ENCODE measurements around the gene KRT76.

KRT76 gene

GRCh38 chr12:52815161-52815560 lies 38.0 kb upstream of the KRT76 start:
- no peak for TF ChIP-seq TCF12 (IDR thresholded peaks at IDR 0.05; ENCODE audit: low read depth)
- TF ChIP-seq TAF1 (IDR thresholded peaks at IDR 0.05; ENCODE audit: low read depth), result no peak
- TF ChIP-seq NFIC (IDR thresholded peaks at IDR 0.05), result no peak
- no peak for TF ChIP-seq EP300 (IDR thresholded peaks at IDR 0.05; ENCODE audit: borderline replicate concordance)
- no peak for TF ChIP-seq FOXM1 (IDR thresholded peaks at IDR 0.05; ENCODE audit: borderline replicate concordance, low read depth)
- TF ChIP-seq RAD21 (IDR thresholded peaks at IDR 0.05; ENCODE audit: low read depth), result no peak
- TF ChIP-seq CREB1 (IDR thresholded peaks at IDR 0.05; ENCODE audit: low read depth), result no peak
- TF ChIP-seq EGR1 (IDR thresholded peaks at IDR 0.05), result no peak
- no peak for TF ChIP-seq MAX (IDR thresholded peaks at IDR 0.05)
- no peak for TF ChIP-seq CEBPB (IDR thresholded peaks at IDR 0.05)
- TF ChIP-seq USF1 (IDR thresholded peaks at IDR 0.05), result no peak

GRCh38 chr12:52814710-52815155 lies 37.6 kb upstream of the KRT76 start:
- TF ChIP-seq CREB1 (IDR thresholded peaks at IDR 0.05; ENCODE audit: low read depth) (no peak), EP300 (IDR thresholded peaks at IDR 0.05; ENCODE audit: borderline replicate concordance) (no peak), RAD21 (IDR thresholded peaks at IDR 0.05; ENCODE audit: low read depth) (no peak), REST (IDR thresholded peaks at IDR 0.05; ENCODE audit: low read depth) (no peak), TAF1 (IDR thresholded peaks at IDR 0.05; ENCODE audit: low read depth) (no peak), TCF12 (IDR thresholded peaks at IDR 0.05; ENCODE audit: low read depth) (no peak), CEBPB (IDR thresholded peaks at IDR 0.05) (no peak), TEAD4 (IDR thresholded peaks at IDR 0.05) (no peak), FOXM1 (IDR thresholded peaks at IDR 0.05; ENCODE audit: borderline replicate concordance, low read depth) (no peak), YY1 (IDR thresholded peaks at IDR 0.05; ENCODE audit: low read depth) (no peak), NFIC (IDR thresholded peaks at IDR 0.05) (no peak), EGR1 (IDR thresholded peaks at IDR 0.05) (no peak), MAX (IDR thresholded peaks at IDR 0.05) (no peak), USF1 (IDR thresholded peaks at IDR 0.05) (no peak), ZBTB7A (IDR thresholded peaks at IDR 0.05; ENCODE audit: low read depth) (no peak)

GRCh38 chr12:52813885-52814709 lies 37.0 kb upstream of the KRT76 start, which contains the start of gene KRT4:
TSS of gene KRT4 (minus strand) at chr12:52814116. CDS start at chr12:52814058, 58 bp downstream.
- TF ChIP-seq EP300 (IDR thresholded peaks at IDR 0.05; ENCODE audit: borderline replicate concordance), result no peak
- TF ChIP-seq CEBPB (IDR thresholded peaks at IDR 0.05), result no peak

GRCh38 chr12:52813203-52813819 lies 36.2 kb upstream of the KRT76 start:
- TF ChIP-seq ZBTB7A (IDR thresholded peaks at IDR 0.05; ENCODE audit: low read depth) (0 out of 2 replicates have a peak, but pooled peaks have one; percentile 37), EGR1 (IDR thresholded peaks at IDR 0.05) (no peak)

- no peak for TF ChIP-seq YY1 (IDR thresholded peaks at IDR 0.05; ENCODE audit: low read depth)
- no peak for TF ChIP-seq TEAD4 (IDR thresholded peaks at IDR 0.05)
Observed at GRCh38 chr12:52812749-52813148, 35.6 kb upstream of the KRT76 start.

- no peak for TF ChIP-seq TEAD4 (IDR thresholded peaks at IDR 0.05)
- no peak for TF ChIP-seq TCF12 (IDR thresholded peaks at IDR 0.05; ENCODE audit: low read depth)
- no peak for TF ChIP-seq REST (IDR thresholded peaks at IDR 0.05; ENCODE audit: low read depth)
Observed at GRCh38 chr12:52812073-52812400, 34.9 kb upstream of the KRT76 start.
